Liver (tissue), 9 donors: ENCODE data around the gene NTN1. TPM values are rescaled to one million over a fixed set of nuclear protein-coding genes. Genes with fewer than 3 reads are reported as not detected.

Source experiments
- DNase-seq: peaks from one replicate; pipeline ENCODE4 v3.0.0-alpha.2; 2017; ENCODE audit warnings: low spot score
- H3K27ac ChIP-seq, 2 donors: one replicate each; pipeline ENCODE4 v1.7.0; 2013; ENCODE audit warnings: inconsistent platforms in 2 of 2, low read length in 2 of 2, control low read depth in 1 of 2, low read depth in 1 of 2, mild to moderate bottlenecking in 1 of 2
- H3K27me3 ChIP-seq, 4 donors: one replicate each; pipeline versions ENCODE4 v1.6.1 to v1.7.0; 2013; ENCODE audit warnings: low read length in 3 of 4, inconsistent platforms in 1 of 4, mild to moderate bottlenecking in 1 of 4, moderate library complexity in 1 of 4; ENCODE audit not compliant: control insufficient read depth in 4 of 4, insufficient read depth in 4 of 4
- H3K36me3 ChIP-seq, 4 donors: one replicate each; pipeline versions ENCODE4 v1.6.1 to v1.7.0; 2013; ENCODE audit warnings: low read length in 3 of 4, mild to moderate bottlenecking in 3 of 4, low read depth in 1 of 4, moderate library complexity in 1 of 4; ENCODE audit not compliant: control insufficient read depth in 4 of 4, insufficient read depth in 3 of 4
- H3K4me1 ChIP-seq, 4 donors: one replicate each; pipeline versions ENCODE4 v1.6.1 to v1.7.0; 2013; ENCODE audit warnings: low read length in 3 of 4, mild to moderate bottlenecking in 3 of 4, moderate library complexity in 1 of 4; ENCODE audit not compliant: control insufficient read depth in 4 of 4, insufficient read depth in 4 of 4
- H3K4me3 ChIP-seq, 3 donors: one replicate each; pipeline versions ENCODE4 v1.6.1 to v1.7.0; 2013; ENCODE audit warnings: low read length in 3 of 3, control low read depth in 1 of 3, low read depth in 1 of 3, mild to moderate bottlenecking in 1 of 3
- H3K9ac ChIP-seq, 2 donors: one replicate each; pipeline ENCODE4 v1.7.0; 2013; ENCODE audit warnings: low read length in 2 of 2, mild to moderate bottlenecking in 2 of 2, moderate library complexity in 2 of 2, control low read depth in 1 of 2, low read depth in 1 of 2
- H3K9me3 ChIP-seq, 4 donors: one replicate each; pipeline versions ENCODE4 v1.6.1 to v1.7.0; 2013; ENCODE audit warnings: low read length in 3 of 4; ENCODE audit not compliant: control insufficient read depth in 4 of 4
- ATF3 ChIP-seq: IDR thresholded peaks from 2 replicates; pipeline ENCODE4 v1.6.1; 2016; ENCODE audit warnings: antibody characterized with exemption
- EGR1 ChIP-seq, 2 donors: IDR thresholded peaks; 2 replicates each; pipeline ENCODE4 v1.6.1; 2016 to 2018; ENCODE audit warnings: antibody characterized with exemption in 2 of 2, low read depth in 2 of 2
- FOXA1 ChIP-seq: IDR thresholded peaks from 2 replicates; pipeline ENCODE4 v1.6.1; 2016; ENCODE audit warnings: antibody characterized with exemption
- FOXA2 ChIP-seq: IDR thresholded peaks from 2 replicates; pipeline ENCODE4 v1.6.1; 2016; ENCODE audit warnings: antibody characterized with exemption
- GABPA ChIP-seq, 2 donors: IDR thresholded peaks in 1 of 2; conservative IDR thresholded peaks in 1 of 2; 2 replicates each; pipeline ENCODE4 v1.6.1; 2016; ENCODE audit warnings: antibody characterized with exemption in 2 of 2, mild to moderate bottlenecking in 1 of 2, moderate library complexity in 1 of 2
- HNF4G ChIP-seq: IDR thresholded peaks from 2 replicates; pipeline ENCODE4 v1.6.1; 2016; ENCODE audit warnings: antibody characterized with exemption
- JUND ChIP-seq, 2 donors: IDR thresholded peaks; 2 replicates each; pipeline ENCODE4 v1.6.1; 2016; ENCODE audit warnings: antibody characterized with exemption in 2 of 2
- NR2F2 ChIP-seq: IDR thresholded peaks from 2 replicates; pipeline ENCODE4 v1.6.1; 2016; ENCODE audit warnings: antibody characterized with exemption
- RAD21 ChIP-seq, 2 donors: IDR thresholded peaks; 2 replicates each; pipeline ENCODE4 v1.6.1; 2016; ENCODE audit warnings: antibody characterized with exemption in 2 of 2, mild to moderate bottlenecking in 2 of 2
- REST ChIP-seq: IDR thresholded peaks from 2 replicates; pipeline ENCODE4 v1.6.1; 2016; ENCODE audit warnings: antibody characterized with exemption, mild to moderate bottlenecking
- RXRA ChIP-seq, 2 donors: IDR thresholded peaks; 2 replicates each; pipeline ENCODE4 v1.6.1; 2017 to 2018; ENCODE audit warnings: antibody characterized with exemption in 2 of 2, mild to moderate bottlenecking in 1 of 2
- SP1 ChIP-seq: IDR thresholded peaks from 2 replicates; pipeline ENCODE4 v1.6.1; 2018; ENCODE audit warnings: antibody characterized with exemption, mild to moderate bottlenecking
- TAF1 ChIP-seq: conservative IDR thresholded peaks from 2 replicates; pipeline ENCODE4 v1.6.1; 2016; ENCODE audit warnings: antibody characterized with exemption, mild to moderate bottlenecking
- YY1 ChIP-seq: IDR thresholded peaks from 2 replicates; pipeline ENCODE4 v1.6.1; 2016; ENCODE audit warnings: antibody characterized with exemption, mild to moderate bottlenecking
- ZBTB33 ChIP-seq: IDR thresholded peaks from 2 replicates; pipeline ENCODE4 v1.6.1; 2016; ENCODE audit warnings: antibody characterized with exemption
- WGBS: extraction: QIAGEN DNeasy Blood & Tissue Kit; methylation state at CpG from one replicate; pipeline ENCODE4 v1.1.7; 2013; 5-methylcytosine and 5-hydroxymethylcytosine counted together
- polyA plus RNA-seq, 2 donors: library from polyadenylated mRNA; stranded (reverse) in 1 of 2; unstranded in 1 of 2; fragments of 200-250 nt in 1 of 2; fragments of >200 nt in 1 of 2; fragmentation: Nextera tagmentation in 1 of 2; extraction: Ambion mirVana in 1 of 2; gene quantifications; one replicate each; pipeline versions ENCODE4 v1.2.1 to v1.2.3, GENCODE V29; 2013 to 2015
- total RNA-seq, 2 donors: library from RNA; depleted of rRNA; stranded (reverse); fragments of >200 nt; gene quantifications; one replicate each; pipeline ENCODE4 v1.2.3, GENCODE V29; 2014
- donor health status: healthy.
- donor health status: healthy.
- donor health status: healthy.
- donor health status: healthy.
- donor health status: healthy.

Gene NTN1
- total and polyA plus RNA-seq, 4 donors: 0.14 to 8.7 (median 4.3) TPM

GRCh38 chr17:9283909-9284308, 262.6 kb downstream of the NTN1 start (continued):
- no peak for TF ChIP-seq REST

- H3K4me3 ChIP-seq: no peak overlapping the region
- H3K27ac ChIP-seq: no peak overlapping the region
Measured at GRCh38 chr17:9284884-9285283, 263.6 kb downstream of the NTN1 start.

GRCh38 chr17:9285602-9286427, 264.5 kb downstream of the NTN1 start:
- 95% methylated on average over 14 of the region's 14 CpGs for WGBS
- H3K27me3 ChIP-seq: no peaks in the 10 kb centered on the region
- no peak overlapping the region for H3K9ac ChIP-seq
- no peaks in the 10 kb centered on the region for H3K4me1 ChIP-seq
- no peak overlapping the region for H3K4me3 ChIP-seq
- H3K36me3 ChIP-seq: no peaks in the 10 kb centered on the region
- H3K9me3 ChIP-seq: no peaks in the 10 kb centered on the region
- no peak overlapping the region for H3K27ac ChIP-seq
- no peak for DNase-seq
- TF ChIP-seq HNF4G: no peak
- TF ChIP-seq GABPA (IDR thresholded peaks at IDR 0.05 in 1 of 2, conservative IDR thresholded peaks at IDR 0.05 in 1 of 2): no peak
- TF ChIP-seq ATF3: no peak
- TF ChIP-seq RAD21 (IDR thresholded peaks at IDR 0.05): no peak
- TF ChIP-seq RXRA (IDR thresholded peaks at IDR 0.05): no peak
- no peak for TF ChIP-seq YY1
- no peak for TF ChIP-seq ZBTB33
- no peak for TF ChIP-seq EGR1 (IDR thresholded peaks at IDR 0.05; ENCODE audit: low read depth in 2 of 2)
- no peak for TF ChIP-seq NR2F2
- TF ChIP-seq JUND (IDR thresholded peaks at IDR 0.05): no peak
- no peak for TF ChIP-seq FOXA1
- TF ChIP-seq TAF1: no peak
- TF ChIP-seq SP1: no peak
- no peak for TF ChIP-seq FOXA2

More at GRCh38 chr17:9284884-9285283, 263.6 kb downstream of the NTN1 start:
- DNase-seq: no peak
- Histone ChIP-seq H3K27me3 (no peaks in the 10 kb centered on the region), H3K36me3 (no peaks in the 10 kb centered on the region), H3K9me3 (no peaks in the 10 kb centered on the region), H3K9ac (no peak overlapping the region), H3K4me1 (no peaks in the 10 kb centered on the region)
- 85% methylated on average over 4 of the region's 4 CpGs for WGBS
- TF ChIP-seq HNF4G (no peak), REST (no peak), GABPA (IDR thresholded peaks at IDR 0.05 in 1 of 2, conservative IDR thresholded peaks at IDR 0.05 in 1 of 2) (no peak), FOXA1 (no peak), RAD21 (IDR thresholded peaks at IDR 0.05) (no peak)
